ENCODE results near the gene ZBTB16.

The ZBTB16 gene

GRCh38 chr11:114290503-114291235 is 231.2 kb downstream of the ZBTB16 start:
- no peak for DNase-seq

GRCh38 chr11:114291381-114291780 is 231.9 kb downstream of the ZBTB16 start:
- DNase-seq = no peak

- DNase-seq = no peak
These were observed 232.6 kb downstream of the ZBTB16 start for GRCh38 chr11:114291842-114292680.

DNA sequence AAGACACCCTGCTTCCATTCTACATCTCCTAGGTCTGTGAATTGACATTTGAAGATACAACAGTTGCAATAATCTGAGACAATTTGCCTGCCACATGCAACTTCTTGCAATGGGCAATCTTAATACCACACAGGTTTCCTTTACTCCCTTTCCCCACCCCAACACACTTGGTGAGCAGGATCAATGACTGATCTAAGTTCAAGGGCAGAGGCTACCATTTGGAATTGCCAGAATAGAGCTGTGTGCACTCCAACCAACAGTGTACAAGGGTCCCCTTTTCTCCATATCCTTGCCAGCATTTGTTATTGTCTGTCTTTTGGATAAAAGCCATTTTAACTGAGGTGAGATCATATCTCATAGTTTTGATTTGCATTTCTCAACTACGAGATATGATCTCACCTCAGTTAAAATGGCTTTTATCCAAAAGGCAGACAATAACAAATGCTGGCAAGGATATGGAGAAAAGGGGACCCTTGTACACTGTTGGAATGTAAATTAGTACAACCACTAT is 233.7 kb downstream of the ZBTB16 start:
- DNase-seq = no peak

DNA sequence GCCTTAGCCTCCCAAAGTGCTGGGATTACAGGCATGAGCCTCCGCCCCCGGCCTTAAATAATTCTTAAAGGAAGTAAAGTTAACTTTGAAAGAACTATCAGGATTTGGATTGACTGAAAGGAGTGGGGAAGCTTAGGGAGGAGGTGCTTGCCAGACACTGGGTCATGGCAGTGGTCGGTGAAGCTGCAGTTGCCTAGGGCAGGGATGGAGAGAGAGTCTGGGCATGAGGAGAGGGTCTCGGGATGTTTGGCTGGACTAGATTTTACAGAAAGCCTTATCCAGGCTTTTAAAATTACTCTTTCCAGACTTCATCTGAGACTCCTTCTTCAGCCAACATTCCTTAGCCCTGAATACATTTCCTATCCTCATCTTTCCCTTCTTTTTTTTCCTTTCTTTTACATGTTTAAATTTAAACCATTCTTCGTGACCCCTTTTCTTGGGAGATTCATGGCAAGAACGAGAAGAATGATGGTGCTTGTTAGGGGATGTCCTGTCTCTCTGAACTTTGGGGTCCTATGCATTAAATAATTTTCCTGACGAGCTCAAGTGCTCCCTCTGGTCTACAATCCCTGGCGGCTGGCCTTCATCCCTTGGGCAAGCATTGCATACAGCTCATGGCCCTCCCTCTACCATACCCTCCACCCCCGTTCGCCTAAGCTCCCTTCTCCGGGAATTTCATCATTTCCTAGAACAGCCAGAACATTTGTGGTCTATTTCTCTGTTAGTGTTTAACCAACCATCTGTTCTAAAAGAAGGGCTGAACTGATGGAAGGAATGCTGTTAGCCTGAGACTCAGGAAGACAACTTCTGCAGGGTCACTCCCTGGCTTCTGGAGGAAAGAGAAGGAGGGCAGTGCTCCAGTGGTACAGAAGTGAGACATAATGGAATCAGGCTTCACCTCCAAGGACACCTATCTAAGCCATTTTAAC is 236.4 kb downstream of the ZBTB16 start, which contains the start of gene NNMT:
NNMT (plus strand) TSS at position 724 of the 929 bp plus-strand sequence; CDS start at position 882, 158 bp downstream.
- DNase-seq = no peak

DNA sequence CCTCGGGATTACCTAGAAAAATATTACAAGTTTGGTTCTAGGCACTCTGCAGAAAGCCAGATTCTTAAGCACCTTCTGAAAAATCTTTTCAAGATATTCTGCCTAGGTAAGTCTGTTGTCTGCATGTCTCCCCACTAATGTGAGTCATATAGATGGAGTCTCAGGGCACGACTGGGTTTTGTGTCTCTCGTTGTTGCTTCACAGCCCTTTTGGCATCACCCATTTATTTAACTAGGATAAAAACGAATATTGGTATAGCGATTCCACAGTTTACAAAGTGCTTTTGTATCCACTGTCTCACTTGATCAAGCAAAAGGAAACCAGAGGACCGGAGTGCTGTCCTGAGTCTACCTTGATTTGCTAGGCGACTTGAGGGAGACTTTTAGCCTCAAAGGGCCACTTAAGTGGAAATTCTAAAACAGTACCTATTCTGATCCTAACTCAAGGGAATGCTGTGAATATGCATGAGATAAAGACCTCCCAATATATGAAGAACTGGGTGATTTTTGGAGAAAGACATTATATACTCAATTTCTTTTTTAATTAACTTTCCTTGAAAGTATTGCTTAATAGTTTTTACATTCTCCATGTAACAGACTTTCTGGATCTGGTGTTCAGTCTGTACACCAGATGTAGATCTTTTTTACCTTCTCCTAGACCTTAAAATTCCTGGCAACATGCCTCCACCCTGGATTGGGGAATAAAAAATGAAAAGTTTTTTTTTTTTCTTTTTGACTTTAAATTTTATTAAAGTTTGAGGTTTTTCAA is 237.3 kb downstream of the ZBTB16 start:
- DNase-seq = no peak

DNA sequence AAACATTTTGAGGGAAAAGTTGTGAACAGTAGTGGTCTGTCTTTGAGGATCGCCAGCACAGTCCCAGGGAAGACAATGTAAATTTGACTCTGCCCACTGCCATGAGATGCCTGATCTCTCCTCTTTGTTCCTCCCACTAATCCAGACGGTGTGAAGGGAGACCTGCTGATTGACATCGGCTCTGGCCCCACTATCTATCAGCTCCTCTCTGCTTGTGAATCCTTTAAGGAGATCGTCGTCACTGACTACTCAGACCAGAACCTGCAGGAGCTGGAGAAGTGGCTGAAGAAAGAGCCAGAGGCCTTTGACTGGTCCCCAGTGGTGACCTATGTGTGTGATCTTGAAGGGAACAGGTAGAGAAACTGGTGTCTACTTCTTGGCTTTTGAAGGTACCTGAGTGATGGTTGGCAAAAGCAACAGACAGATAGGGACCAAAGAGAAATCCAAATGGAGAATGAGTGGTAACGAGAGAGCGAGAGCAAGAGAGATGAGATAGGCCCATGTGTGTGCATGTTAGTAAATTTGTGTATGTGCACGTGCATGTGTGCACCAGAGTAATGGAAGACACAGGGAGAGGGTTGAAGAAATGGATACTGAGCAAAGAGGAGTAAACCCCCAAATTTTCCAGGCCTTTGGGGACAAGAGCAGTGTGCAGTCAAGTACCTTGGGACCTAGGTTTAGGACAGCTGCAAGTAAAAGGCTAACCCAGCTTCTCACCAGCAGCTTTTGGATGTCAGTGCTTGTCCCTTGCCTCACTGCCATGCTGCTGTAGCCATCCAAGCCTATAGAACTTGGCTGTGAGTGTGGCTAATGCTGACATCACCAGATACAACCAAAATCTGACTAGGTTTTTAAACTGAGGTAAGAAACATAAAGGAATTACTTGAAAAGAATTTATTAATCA is 238.5 kb downstream of the ZBTB16 start:
- DNase-seq = no peak

GRCh38 chr11:114298710-114299109 is 239.2 kb downstream of the ZBTB16 start:
- DNase-seq = no peak

Data from stimulated activated CD4-positive, alpha-beta T cell treated with anti-CD3 and anti-CD28 coated beads, Interleukin-12 subunit alpha, Interleukin-12 subunit beta, amount 100 ng/mL, for 4 hours (primary cell).